Breast epithelium (tissue), 4 donors: ENCODE data around the gene ADARB2. TPM values are rescaled to one million over a fixed set of nuclear protein-coding genes. Genes with fewer than 3 reads are reported as not detected.

Experiments
- DNase-seq, 2 donors: peaks; one replicate each; pipeline ENCODE4 v3.0.0-alpha.2; 2019; ENCODE audit warnings: low spot score in 2 of 2
- H3K27ac ChIP-seq, 2 donors: fragments of 200-600 bp; sonication (generic) in 1 of 2; one replicate each; pipeline ENCODE4 v1.5.1; 2016 to 2019; ENCODE audit warnings: mild to moderate bottlenecking in 1 of 2
- H3K27me3 ChIP-seq, 2 donors: fragments of 200-600 bp; sonication (generic) in 1 of 2; one replicate each; pipeline versions ENCODE4 v1.5.1 to v1.6.0; 2017 to 2019; ENCODE audit warnings: control low read depth in 1 of 2, mild to moderate bottlenecking in 1 of 2
- H3K36me3 ChIP-seq: fragments of 200-600 bp; one replicate; pipeline ENCODE4 v1.5.1; 2019
- H3K4me1 ChIP-seq, 2 donors: fragments of 200-600 bp; sonication (generic); one replicate each; pipeline ENCODE4 v1.5.1; 2016 to 2019; ENCODE audit warnings: control low read depth in 1 of 2
- H3K4me3 ChIP-seq, 3 donors: fragments of 200-600 bp; sonication (generic); 1 replicate in 2 of 3; 2 replicates in 1 of 3; pipeline ENCODE4 v1.5.1; 2016 to 2019; ENCODE audit warnings: mild to moderate bottlenecking in 3 of 3, moderate library complexity in 2 of 3
- H3K9me3 ChIP-seq, 2 donors: fragments of 200-600 bp; sonication (generic) in 1 of 2; one replicate each; pipeline ENCODE4 v1.5.1; 2016 to 2019; ENCODE audit warnings: control low read depth in 1 of 2
- POLR2A ChIP-seq: fragments of 450-650 bp; IDR thresholded peaks from one replicate; pipeline ENCODE4 v1.6.1; 2016; ENCODE audit warnings: antibody characterized with exemption, mild to moderate bottlenecking, moderate library complexity
- POLR2AphosphoS5 ChIP-seq, 3 donors: sonication (generic); formaldehyde crosslinking; IDR thresholded peaks; one replicate each; pipeline ENCODE4 v1.6.1; 2017; ENCODE audit warnings: antibody characterized with exemption in 3 of 3
- intact Hi-C: fragments of 100-400 bp; cut with DNase I; formaldehyde crosslinking; loops from one replicate; pipeline ENCODE4 v1.15.1; 2023; ENCODE audit warnings: low total_unique reads
- total RNA-seq, 3 donors: library from RNA; depleted of rRNA; stranded (reverse); fragments of >200 nt; gene quantifications; one replicate each; pipeline ENCODE4 v1.1.0, GENCODE V29; 2016
- TF ChIP-seq, protein P1 (sequence below), 3 donors: fragments of 450-650 bp; IDR thresholded peaks; one replicate each; pipeline ENCODE4 v1.5.1; 2016 to 2017; ENCODE audit warnings: antibody characterized with exemption in 3 of 3, mild to moderate bottlenecking in 3 of 3, moderate library complexity in 3 of 3

ADARB2 gene
- total RNA-seq, 3 donors from 2014 or later, result 0.32 to 3.9 (median 2.0) TPM

DNA sequence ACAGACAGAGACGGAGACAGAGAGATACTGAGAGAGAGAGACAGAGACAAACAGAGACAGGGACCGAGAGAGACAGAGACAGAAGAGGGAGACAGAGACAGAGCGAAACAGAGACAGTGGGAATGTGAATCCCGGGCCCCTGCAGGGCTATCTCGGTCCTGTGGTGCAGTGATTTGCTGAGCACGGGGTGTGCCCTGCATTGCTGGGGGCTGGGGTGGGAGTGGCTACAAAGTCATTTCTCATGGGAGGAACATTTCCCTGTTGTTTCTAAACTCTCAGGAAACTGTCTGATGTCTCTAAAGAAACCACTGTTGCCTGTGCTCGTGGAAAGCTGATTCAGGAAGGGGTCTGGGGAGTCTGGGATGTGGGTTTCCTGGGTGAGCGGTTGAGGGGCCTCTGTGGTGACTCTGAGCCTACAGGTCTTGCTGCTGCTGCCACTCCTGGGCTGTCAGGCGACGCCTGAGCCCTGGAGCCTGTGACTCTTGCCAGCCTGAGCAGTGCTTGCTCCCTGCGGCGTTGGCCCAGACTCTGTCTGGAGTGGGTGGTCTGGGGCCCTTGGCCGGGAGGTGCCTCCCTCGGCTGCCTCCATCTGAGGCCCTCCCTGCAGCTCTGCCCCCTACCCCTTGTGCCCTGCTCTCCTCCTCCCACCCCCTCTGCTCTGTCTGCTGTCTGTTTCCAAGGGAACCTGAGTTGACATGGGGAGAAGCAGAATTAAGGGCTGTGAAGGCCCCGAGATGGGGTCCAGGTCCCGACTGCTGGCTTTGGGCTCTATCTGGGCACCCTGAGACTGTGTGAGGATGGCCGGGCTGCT, 389.2 kb downstream of the ADARB2 start:
- H3K4me3 ChIP-seq, result no peak overlapping the region
- H3K4me1 ChIP-seq, result no peaks in the 10 kb centered on the region
- intact Hi-C loops, result no loop called here
- H3K9me3 ChIP-seq, result no peaks in the 10 kb centered on the region
- peaks cover 0 to 6% of the 10 kb centered on the region in 2 donors for H3K27me3 ChIP-seq
- no peak overlapping the region for H3K27ac ChIP-seq
- DNase-seq, result no peak
- TF ChIP-seq POLR2A (no peak), POLR2AphosphoS5 (IDR thresholded peaks at IDR 0.05) (no peak)
- TF ChIP-seq, protein P1, sequence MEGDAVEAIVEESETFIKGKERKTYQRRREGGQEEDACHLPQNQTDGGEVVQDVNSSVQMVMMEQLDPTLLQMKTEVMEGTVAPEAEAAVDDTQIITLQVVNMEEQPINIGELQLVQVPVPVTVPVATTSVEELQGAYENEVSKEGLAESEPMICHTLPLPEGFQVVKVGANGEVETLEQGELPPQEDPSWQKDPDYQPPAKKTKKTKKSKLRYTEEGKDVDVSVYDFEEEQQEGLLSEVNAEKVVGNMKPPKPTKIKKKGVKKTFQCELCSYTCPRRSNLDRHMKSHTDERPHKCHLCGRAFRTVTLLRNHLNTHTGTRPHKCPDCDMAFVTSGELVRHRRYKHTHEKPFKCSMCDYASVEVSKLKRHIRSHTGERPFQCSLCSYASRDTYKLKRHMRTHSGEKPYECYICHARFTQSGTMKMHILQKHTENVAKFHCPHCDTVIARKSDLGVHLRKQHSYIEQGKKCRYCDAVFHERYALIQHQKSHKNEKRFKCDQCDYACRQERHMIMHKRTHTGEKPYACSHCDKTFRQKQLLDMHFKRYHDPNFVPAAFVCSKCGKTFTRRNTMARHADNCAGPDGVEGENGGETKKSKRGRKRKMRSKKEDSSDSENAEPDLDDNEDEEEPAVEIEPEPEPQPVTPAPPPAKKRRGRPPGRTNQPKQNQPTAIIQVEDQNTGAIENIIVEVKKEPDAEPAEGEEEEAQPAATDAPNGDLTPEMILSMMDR (IDR thresholded peaks at IDR 0.05), result no peak
- H3K36me3 ChIP-seq, result no peaks in the 10 kb centered on the region

- intact Hi-C loops, result no loop called here
- no peak overlapping the region for H3K27ac ChIP-seq
- no peaks in the 10 kb centered on the region for H3K36me3 ChIP-seq
- H3K4me1 ChIP-seq, result no peaks in the 10 kb centered on the region
- DNase-seq, result no peak
- no peak overlapping the region for H3K4me3 ChIP-seq
- TF ChIP-seq POLR2A (no peak), POLR2AphosphoS5 (IDR thresholded peaks at IDR 0.05) (no peak)
- TF ChIP-seq, protein P1 (IDR thresholded peaks at IDR 0.05), result no peak
- H3K9me3 ChIP-seq, result no peaks in the 10 kb centered on the region
- peaks cover 0 to 6% of the 10 kb centered on the region in 2 donors for H3K27me3 ChIP-seq
These were observed 389.8 kb downstream of the ADARB2 start for GRCh38 chr10:1347525-1347924.

DNA sequence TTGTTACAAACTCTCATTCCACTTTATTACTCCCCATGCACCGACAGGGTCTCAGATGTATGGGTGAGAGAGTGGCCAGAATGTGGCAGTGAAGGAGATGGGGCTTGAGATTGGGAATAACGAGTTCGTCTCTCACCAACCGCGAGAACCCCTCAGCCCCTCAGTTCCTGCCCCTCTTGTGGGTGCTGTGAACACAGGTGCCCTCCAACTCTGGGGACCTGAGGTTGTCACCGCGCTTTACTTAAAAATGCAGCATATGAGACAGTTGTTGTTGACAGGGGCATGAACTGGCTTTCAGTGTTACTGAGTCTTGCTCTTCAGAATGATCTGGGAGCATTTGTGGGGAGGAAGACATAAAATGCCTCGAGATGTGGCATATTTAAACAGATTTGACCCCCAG, 391.1 kb downstream of the ADARB2 start:
- Histone ChIP-seq H3K9me3 (no peaks in the 10 kb centered on the region), H3K4me1 (no peaks in the 10 kb centered on the region), H3K27ac (no peak overlapping the region), H3K4me3 (no peak overlapping the region), H3K36me3 (no peaks in the 10 kb centered on the region), H3K27me3 (peaks cover 0 to 6% of the 10 kb centered on the region in 2 donors)
- intact Hi-C loops, result no loop called here
- TF ChIP-seq POLR2AphosphoS5 (IDR thresholded peaks at IDR 0.05) (no peak), POLR2A (no peak)
- TF ChIP-seq, protein P1 (IDR thresholded peaks at IDR 0.05), result no peak
- DNase-seq, result no peak

DNA sequence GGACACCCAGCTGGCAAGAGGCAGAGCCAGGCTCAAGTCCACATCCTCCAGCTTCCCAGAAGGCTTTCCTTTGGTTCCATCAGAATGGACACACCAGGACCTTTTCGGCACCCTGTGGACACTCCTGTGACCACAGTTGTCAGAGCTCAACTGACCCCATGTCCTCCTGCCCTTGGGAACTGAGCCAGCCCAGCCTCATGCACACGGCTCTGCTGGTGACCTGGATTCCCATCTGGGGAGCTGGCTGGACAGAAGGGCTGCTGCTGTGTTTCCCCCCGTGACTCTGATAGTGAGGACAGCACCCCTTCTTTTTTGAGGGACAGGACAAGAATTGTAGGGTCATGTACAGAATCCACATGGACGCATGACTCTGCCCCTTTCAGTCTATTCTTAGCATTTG, 392.0 kb downstream of the ADARB2 start:
- Histone ChIP-seq H3K4me1 (no peaks in the 10 kb centered on the region), H3K9me3 (no peaks in the 10 kb centered on the region), H3K27ac (no peak overlapping the region), H3K4me3 (no peak overlapping the region), H3K36me3 (no peaks in the 10 kb centered on the region), H3K27me3 (peaks cover 0 to 6% of the 10 kb centered on the region in 2 donors)
- no peak for DNase-seq
- TF ChIP-seq, protein P1 (IDR thresholded peaks at IDR 0.05), result no peak
- TF ChIP-seq POLR2AphosphoS5 (IDR thresholded peaks at IDR 0.05) (no peak), POLR2A (no peak)
- intact Hi-C loops, result no loop called here

DNA sequence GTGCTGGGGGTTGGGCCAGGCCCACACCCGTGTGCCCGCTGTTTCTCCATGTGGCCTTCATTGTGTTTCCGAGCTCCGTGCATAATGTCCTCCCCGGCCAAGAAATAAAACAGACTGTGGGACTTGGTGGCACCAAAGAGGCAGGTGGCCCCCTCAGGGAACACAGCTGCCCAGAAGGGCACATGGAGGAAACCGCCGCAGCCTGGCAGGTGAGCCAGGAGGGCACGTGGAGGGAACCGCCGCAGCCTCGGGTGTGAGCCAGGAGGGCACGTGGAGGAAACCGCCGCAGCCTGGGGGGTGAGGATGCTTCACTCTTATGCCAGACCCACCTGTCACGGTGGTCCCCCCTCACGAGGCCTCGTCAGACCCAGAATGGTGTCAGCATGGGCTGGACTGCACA, 392.5 kb downstream of the ADARB2 start:
- DNase-seq, result no peak
- intact Hi-C loops, result no loop called here
- Histone ChIP-seq H3K27me3 (peaks cover 0 to 6% of the 10 kb centered on the region in 2 donors), H3K4me1 (no peaks in the 10 kb centered on the region), H3K36me3 (no peaks in the 10 kb centered on the region), H3K4me3 (no peak overlapping the region), H3K27ac (no peak overlapping the region), H3K9me3 (no peaks in the 10 kb centered on the region)
- TF ChIP-seq POLR2A, result no peak
- TF ChIP-seq POLR2AphosphoS5 (IDR thresholded peaks at IDR 0.05), result no peak
- TF ChIP-seq, protein P1 (IDR thresholded peaks at IDR 0.05), result no peak
